MM.1S (cell line): ENCODE measurements around the gene BTC.

Experiments
- EZH2 ChIP-seq: fragments of 300-600 bp; sonication (generic); optimal IDR thresholded peaks from 2 replicates; pipeline ENCODE3; 2017; ENCODE audit warnings: low read depth, mild to moderate bottlenecking, antibody characterized with exemption, low read length, mixed read lengths
- EZH2phosphoT487 ChIP-seq: fragments of 300-600 bp; sonication (generic); IDR thresholded peaks from 2 replicates; pipeline ENCODE4 v1.6.1; 2018; ENCODE audit warnings: antibody characterized with exemption, low read length
- TF ChIP-seq, protein P1 (sequence below): fragments of 300-600 bp; sonication (generic); IDR thresholded peaks from 2 replicates; pipeline ENCODE4 v1.5.1; 2016; ENCODE audit warnings: antibody characterized with exemption, low read length, mixed read lengths

DNA sequence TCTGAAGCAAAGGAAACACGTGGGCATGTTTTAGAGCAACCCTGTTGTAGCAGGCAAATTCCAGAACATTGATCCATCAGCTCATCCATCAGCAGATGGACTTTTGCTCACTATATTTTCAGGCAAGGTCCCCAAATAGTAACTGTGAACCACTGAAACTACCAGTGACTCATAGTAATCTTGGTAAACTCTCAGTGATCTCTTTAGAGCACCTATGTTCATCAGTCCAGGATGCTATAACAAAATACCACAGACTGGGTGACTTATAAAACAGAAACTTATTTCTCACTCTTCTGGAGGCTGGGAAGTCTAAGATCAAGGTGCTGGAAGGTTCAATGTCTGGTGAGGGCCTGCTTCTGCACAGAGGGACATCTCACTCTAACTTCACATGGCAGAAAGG is 28.9 kb upstream of the BTC start:
- TF ChIP-seq, protein P1, sequence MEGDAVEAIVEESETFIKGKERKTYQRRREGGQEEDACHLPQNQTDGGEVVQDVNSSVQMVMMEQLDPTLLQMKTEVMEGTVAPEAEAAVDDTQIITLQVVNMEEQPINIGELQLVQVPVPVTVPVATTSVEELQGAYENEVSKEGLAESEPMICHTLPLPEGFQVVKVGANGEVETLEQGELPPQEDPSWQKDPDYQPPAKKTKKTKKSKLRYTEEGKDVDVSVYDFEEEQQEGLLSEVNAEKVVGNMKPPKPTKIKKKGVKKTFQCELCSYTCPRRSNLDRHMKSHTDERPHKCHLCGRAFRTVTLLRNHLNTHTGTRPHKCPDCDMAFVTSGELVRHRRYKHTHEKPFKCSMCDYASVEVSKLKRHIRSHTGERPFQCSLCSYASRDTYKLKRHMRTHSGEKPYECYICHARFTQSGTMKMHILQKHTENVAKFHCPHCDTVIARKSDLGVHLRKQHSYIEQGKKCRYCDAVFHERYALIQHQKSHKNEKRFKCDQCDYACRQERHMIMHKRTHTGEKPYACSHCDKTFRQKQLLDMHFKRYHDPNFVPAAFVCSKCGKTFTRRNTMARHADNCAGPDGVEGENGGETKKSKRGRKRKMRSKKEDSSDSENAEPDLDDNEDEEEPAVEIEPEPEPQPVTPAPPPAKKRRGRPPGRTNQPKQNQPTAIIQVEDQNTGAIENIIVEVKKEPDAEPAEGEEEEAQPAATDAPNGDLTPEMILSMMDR, result no peak
- TF ChIP-seq EZH2 (no peak), EZH2phosphoT487 (no peak)
